GM12878 (cell line): ENCODE results near the gene FOXL1. TPM values are rescaled to one million over a fixed set of nuclear protein-coding genes. Genes with fewer than 3 reads are reported as not detected.

Experiments
- CREB1 ChIP-seq: IDR thresholded peaks from 2 replicates; pipeline ENCODE4 v1.6.1; 2012; ENCODE audit warnings: low read depth, mild to moderate bottlenecking, inconsistent platforms
- IKZF2 ChIP-seq, 2 experiments: fragments of 450-650 bp; IDR thresholded peaks; 2 replicates each; pipeline ENCODE4 v1.6.1; 2017; ENCODE audit warnings: mild to moderate bottlenecking in 2 of 2, moderate library complexity in 2 of 2
- JUNB ChIP-seq: IDR thresholded peaks from 2 replicates; pipeline ENCODE4 v1.6.1; 2016; ENCODE audit warnings: antibody characterized with exemption, mild to moderate bottlenecking
- KAT2A ChIP-seq: conservative IDR thresholded peaks from 2 replicates; pipeline ENCODE4 v1.6.1; 2011; ENCODE audit warnings: low read depth, low read length; ENCODE audit not compliant: control insufficient read depth
- PRDM15 ChIP-seq: fragments of 450-650 bp; formaldehyde crosslinking; IDR thresholded peaks from 2 replicates; pipeline ENCODE4 v1.4.0; 2020; ENCODE audit warnings: mild to moderate bottlenecking, moderate library complexity
- USF1 ChIP-seq: IDR thresholded peaks from 2 replicates; pipeline ENCODE4 v1.6.1; 2011; ENCODE audit warnings: borderline replicate concordance, low read depth, mild to moderate bottlenecking, moderate library complexity, mixed read lengths, low read length; ENCODE audit not compliant: insufficient read depth; ENCODE audit errors: extremely low read length
- WRNIP1 ChIP-seq: IDR thresholded peaks from 2 replicates; pipeline ENCODE4 v1.6.1; 2011; ENCODE audit warnings: low read depth, low read length, improper control_type of control experiment, borderline replicate concordance
- polyA plus RNA-seq, 11 experiments: library from polyadenylated mRNA; depleted of rRNA in 4 of 11; unstranded in 6 of 11; stranded (reverse) in 5 of 11; fragments of >200 nt; fragmentation: Nextera tagmentation in 4 of 11; fragmentation: Illumina TruSeq in 1 of 11; extraction: Ambion mirVana in 4 of 11; extraction: Trizol in 1 of 11; gene quantifications; 1 replicate in 1 of 11; 2 replicates in 10 of 11; pipeline versions ENCODE4 v1.2.1 to v1.2.3, GENCODE V29; 2011 to 2016; ENCODE audit warnings: inconsistent platforms in 2 of 11, missing spikeins in 2 of 11, low read depth in 1 of 11
- total RNA-seq, 4 experiments: library from RNA; depleted of rRNA in 3 of 4; stranded (reverse); fragments of >200 nt in 3 of 4; fragmentation: Illumina TruSeq in 1 of 4; extraction: Trizol in 1 of 4; gene quantifications; 2 replicates each; pipeline versions ENCODE4 v1.2.1 to v1.2.3, GENCODE V29; 2013 to 2021

FOXL1 gene
- total and polyA plus RNA-seq, 10 of the 15 experiments (the other 5 are each of a cell fraction or from before 2014, with no cell fraction given) = 0.05 TPM; not detected in 9

- TF ChIP-seq PRDM15 (no peak), USF1 (no peak), KAT2A (no peak), WRNIP1 (no peak), JUNB (no peak), CREB1 (no peak), IKZF2 (IDR thresholded peaks at IDR 0.05) (no peak)
Observed at GRCh38 chr16:86584071-86584685, 5.8 kb downstream of the FOXL1 start (continued).
